Erythroblast (primary cell): ENCODE measurements around the gene ALKBH5.
A peak's percentile ranks its signal among the peaks of the same experiment; 100 is the strongest.

Source experiments
- DNase-seq, 2 experiments: peaks; one replicate each; lab custom pipeline; 2025; lab: John Stamatoyannopoulos, UW
- GATA1 ChIP-seq: IDR thresholded peaks from 2 replicates; pipeline ENCODE4 v1.6.1; 2011; ENCODE audit warnings: low read depth, mild to moderate bottlenecking, control low read depth, low read length, moderate library complexity
- POLR2A ChIP-seq: IDR thresholded peaks from 2 replicates; pipeline ENCODE4 v1.6.1; 2011; ENCODE audit warnings: mild to moderate bottlenecking, low read length

ALKBH5 gene

DNA sequence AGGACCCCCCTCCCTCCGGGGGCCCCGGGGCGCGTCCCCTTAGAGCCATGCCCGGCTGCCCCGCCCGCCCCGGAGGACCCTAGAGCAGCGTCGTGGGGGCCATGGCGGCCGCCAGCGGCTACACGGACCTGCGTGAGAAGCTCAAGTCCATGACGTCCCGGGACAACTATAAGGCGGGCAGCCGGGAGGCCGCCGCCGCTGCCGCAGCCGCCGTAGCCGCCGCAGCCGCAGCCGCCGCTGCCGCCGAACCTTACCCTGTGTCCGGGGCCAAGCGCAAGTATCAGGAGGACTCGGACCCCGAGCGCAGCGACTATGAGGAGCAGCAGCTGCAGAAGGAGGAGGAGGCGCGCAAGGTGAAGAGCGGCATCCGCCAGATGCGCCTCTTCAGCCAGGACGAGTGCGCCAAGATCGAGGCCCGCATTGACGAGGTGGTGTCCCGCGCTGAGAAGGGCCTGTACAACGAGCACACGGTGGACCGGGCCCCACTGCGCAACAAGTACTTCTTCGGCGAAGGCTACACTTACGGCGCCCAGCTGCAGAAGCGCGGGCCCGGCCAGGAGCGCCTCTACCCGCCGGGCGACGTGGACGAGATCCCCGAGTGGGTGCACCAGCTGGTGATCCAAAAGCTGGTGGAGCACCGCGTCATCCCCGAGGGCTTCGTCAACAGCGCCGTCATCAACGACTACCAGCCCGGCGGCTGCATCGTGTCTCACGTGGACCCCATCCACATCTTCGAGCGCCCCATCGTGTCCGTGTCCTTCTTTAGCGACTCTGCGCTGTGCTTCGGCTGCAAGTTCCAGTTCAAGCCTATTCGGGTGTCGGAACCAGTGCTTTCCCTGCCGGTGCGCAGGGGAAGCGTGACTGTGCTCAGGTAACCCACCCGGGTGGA lies 759 bp downstream of the ALKBH5 start:
- TF ChIP-seq POLR2A = no peak
- no peak for TF ChIP-seq GATA1
- DNase-seq = peak; percentile 80 to 82

DNA sequence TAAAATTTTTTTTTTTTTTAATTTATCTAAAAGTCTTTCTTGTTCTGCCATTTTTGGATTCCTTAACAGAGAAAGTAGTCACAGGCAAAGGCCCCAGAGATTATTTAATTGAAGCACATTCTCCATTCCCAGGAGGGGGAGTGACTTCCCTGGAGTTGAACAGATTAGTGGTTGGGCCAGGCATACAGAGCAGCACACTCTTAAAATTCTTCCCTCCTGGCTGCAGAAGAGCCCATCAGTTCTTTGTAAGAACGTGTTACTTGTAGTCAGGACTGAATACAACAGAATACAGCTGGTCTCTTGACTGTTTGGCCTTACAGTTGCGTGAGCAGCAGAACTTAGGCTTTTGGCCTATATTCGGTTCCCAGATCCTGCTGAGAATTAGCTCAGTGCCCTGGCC lies 1.8 kb downstream of the ALKBH5 start:
- peak; percentile 28 to 41 for DNase-seq

DNA sequence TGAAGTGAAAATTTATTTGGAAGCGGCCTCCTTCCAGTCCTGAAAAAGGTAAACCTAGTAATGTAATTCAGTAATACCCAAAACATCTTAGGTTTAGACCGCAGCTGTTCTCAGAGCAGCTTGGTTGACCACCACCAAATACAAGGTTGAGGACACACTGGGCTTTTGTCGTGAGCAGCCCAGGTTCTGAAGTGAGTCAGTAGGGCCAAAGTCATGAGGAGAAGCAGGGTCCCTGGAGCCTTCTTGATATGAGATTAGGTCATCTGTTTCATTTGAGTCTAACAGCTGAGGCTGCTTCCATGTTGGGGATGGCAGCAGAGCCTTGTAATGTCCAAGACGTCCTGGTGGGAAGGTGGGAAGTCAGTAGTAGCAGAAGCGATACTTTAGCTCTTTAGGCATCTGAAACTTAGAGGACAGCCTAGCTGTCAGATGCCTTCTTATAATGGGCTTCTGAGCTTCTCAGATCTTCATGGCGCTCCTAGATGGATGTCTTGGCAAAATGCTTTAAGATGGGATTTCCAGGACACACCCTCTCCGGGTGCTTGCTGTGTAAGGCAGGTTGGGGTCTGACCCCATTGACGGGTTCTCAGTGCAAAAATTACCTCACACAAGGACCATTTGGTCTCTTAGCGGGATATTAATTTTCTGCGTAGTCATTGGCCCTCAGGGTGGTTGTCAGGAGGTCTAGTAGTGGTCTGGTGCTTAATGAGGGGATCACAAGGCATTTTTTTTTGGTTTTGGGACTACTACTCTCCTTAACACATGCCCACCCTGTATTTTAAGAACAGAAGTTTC lies 2.4 kb downstream of the ALKBH5 start:
- TF ChIP-seq POLR2A (no peak), GATA1 (no peak)
- DNase-seq = peak; percentile 39 to 54

More for the DNA sequence above, 1.8 kb downstream of the ALKBH5 start:
- TF ChIP-seq POLR2A (no peak), GATA1 (no peak)

DNA sequence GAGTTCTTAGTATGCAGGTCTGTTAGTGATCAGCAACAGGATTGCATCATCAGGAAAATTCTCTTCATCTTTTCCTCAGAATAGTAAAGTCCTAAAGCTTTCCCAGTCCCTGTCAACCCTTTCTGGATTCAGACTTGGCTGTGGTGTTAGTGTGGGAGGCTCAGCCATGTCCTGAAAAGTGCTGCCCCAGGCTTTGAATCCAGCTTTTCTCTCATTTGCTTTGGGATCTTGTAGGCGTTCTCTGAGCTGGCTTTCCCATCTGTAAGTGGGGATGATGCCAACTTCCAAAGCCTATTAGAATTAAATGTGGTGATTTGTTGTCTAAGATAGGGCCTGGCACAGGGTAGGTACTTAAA lies 3.0 kb downstream of the ALKBH5 start:
- DNase-seq = peak in 1 of 2 experiments; percentile 28
- TF ChIP-seq POLR2A = no peak
- no peak for TF ChIP-seq GATA1

DNA sequence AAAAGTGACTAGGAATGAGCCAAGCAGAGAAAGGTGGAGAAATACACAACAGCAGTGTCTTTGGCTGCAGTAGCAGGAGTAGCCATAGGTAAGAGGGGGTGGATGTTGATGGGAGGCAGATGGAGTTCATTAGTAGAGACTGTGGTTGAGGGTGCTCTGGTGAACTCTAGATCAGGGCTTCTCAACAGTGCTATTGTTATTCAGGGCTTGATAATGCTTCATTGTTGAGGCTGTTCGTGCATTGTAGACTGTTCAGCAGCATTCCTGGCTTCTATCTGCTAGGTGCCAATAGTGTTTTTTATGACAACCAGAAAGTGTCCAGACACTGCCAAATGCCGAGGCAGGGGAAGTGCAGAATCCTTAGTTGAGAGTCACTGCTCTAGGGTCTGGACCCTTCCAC lies 3.6 kb downstream of the ALKBH5 start:
- no peak for TF ChIP-seq POLR2A
- no peak for DNase-seq

DNA sequence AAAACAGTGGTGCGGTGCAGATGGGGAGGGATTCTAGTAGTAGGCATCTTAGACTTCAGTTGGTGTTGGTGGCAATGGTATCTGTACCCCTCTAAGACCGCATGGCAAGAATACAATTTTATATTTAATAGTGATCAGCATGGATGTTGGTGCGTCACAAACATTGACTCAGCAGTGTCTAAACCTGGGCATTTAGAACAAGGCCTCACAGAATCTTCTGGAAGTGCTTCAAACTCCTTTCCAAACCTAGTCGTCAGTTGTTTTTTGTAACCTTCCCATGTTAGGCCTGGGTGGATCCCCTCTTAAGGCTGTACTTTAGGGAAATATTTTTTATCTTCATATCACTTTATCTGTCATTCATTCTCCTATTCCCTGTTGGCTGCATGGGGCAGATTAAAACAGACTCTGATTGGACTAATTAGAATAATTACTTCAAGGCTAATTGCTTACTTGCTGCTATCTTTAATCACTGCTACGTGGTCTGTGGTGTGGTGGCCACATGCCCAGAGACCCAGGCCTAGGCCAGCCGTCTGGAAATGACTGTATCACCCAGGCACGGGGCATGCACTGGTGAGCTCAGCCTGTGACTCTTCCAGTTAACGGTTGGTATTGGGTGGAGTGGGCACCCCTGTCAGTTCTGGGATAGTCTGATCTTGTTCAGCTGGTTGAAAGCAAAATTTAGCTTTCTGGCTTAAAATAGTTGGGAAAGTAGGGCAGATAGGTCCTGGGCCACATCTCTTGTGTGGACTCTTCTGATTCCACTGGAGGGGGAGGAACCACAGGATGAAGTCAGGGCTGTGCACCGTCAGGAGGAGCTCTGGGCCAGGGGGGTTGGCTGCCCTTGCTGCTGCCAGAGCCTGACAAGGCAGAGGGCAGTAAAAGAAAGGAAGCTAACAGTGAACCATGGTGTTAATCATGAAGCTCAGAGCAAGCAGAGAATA lies 4.5 kb downstream of the ALKBH5 start:
- TF ChIP-seq GATA1 (no peak), POLR2A (no peak)
- DNase-seq = peak; percentile 54 to 71

DNA sequence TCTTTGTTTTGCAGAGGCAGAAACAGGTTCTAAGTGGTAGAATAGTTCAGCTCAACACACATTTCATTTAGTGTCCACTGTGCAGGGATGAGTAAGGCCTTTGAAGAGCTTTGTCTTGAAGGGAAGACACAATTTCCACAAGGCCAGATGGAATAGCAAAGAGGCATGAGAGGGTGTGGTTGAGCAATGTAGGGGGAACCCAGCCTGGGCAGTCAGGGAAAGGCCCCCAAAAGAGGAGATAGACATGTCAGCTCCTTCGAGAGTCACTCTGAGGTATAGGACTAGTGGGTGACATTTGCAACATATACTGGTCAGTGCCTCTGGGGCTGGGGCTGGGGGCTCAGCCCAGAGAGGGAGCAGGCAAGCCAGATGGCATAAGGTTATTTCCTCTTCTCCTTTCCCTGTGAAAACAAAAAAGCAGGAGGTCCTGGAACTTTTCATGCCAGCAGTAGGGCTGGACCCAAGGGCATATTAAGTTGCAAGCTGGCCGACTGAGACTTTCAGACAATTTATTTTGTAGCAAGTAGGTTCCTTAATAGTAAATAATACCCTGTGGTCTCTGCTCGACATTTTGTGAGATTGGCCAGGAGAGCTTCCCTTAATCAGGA lies 7.1 kb downstream of the ALKBH5 start:
- TF ChIP-seq GATA1 (no peak), POLR2A (no peak)

DNA sequence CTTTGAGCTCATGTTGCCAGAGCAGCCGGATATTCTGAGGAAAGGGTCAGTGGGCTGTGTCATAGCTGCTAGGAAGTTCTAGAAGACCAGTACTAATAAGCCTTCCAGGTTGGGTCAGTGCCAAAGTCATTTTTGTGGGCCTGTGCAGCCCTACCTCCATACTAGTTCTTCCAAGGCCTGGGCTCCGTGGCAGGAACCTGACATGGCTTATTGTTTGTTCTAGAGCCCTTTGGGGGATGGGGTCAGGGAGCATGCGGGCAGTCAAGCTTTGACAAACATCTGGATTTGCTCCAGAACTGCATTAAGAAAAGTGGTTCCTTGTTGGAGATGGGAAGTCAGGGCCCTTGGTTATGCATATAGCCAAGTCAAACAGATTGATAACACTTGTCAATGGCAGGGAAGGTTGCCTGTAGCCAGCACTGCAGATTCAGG lies 7.6 kb downstream of the ALKBH5 start:
- DNase-seq = no peak
- TF ChIP-seq POLR2A = no peak
- no peak for TF ChIP-seq GATA1

More for the DNA sequence above, 7.1 kb downstream of the ALKBH5 start:
- DNase-seq = no peak

DNA sequence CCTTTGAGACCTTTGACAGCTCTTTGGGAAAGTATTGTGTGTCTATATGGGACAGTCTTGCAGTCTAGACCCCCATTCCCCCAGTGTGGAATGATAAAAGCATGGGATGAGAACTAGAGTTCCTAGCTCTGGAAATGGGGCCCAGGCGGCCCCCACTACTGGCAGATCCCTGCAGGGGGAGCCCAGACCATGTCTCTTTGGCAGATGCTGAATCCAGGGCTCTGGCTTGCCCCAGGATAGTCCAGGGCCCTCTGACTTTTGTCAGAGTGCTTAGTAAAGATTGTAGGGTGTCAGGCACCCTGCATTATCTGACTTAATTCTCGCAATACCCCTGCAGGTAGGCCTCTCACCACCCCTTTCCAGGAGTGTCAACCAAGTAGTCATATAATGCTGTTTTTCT lies 8.3 kb downstream of the ALKBH5 start:
- DNase-seq = peak in 1 of 2 experiments; percentile 23
- no peak for TF ChIP-seq POLR2A
- no peak for TF ChIP-seq GATA1

DNA sequence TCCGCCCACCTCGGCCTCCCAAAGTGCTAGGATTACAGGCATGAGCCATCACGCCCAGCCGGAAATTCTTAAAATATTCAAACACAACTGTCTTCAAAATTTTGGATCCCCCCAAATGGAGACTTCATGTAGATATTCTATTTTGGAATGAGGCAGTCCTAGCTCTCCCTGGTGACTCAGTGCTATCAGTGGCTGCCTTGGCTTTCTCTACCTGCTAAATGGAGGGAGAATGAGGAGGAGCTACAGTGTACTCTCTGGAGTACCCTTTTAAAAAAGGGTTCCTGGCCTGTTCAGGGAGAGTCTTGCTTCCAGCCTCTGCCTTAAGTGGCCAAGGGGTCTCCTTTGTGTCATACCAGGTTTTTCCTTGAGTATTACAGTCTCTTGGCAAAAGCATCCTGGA lies 10.8 kb downstream of the ALKBH5 start:
- no peak for DNase-seq
- no peak for TF ChIP-seq POLR2A
- no peak for TF ChIP-seq GATA1

DNA sequence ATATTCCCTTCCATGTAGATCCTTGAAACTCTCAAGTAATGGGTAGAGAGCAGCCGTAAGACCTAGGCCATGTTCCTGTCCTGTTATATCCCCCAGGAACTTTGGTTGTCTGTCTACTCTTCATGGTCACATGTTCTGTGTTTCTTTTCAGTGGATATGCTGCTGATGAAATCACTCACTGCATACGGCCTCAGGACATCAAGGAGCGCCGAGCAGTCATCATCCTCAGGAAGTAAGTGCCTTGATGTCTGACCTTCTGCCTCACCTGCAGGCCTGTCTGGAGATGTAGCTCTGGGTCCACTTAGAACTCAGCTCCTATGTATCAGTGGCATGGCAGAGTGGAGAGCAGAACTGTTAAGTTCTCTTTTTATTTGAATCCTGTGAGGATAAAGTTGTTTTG lies 11.2 kb downstream of the ALKBH5 start:
- no peak for DNase-seq
- TF ChIP-seq POLR2A (no peak), GATA1 (no peak)

DNA sequence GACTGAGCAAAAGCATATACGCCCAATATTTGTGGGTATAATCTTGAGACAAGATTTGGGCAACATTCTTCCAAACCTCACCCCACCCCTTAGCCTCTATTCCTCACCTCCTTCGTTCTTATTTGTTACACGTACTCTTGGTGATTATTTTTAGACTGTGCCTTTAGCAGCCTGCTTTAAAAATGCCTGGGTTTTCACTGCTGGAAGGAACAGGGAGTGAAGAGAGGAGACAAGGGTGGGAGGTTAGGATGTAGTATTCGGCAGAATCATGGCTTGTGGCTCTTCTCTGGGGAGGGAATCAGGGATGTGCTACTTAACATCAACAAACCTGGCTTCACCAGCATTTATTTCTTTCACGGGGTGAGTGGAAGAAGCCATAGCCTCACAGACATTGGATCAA lies 11.6 kb downstream of the ALKBH5 start:
- TF ChIP-seq GATA1 (no peak), POLR2A (no peak)
- DNase-seq = no peak

DNA sequence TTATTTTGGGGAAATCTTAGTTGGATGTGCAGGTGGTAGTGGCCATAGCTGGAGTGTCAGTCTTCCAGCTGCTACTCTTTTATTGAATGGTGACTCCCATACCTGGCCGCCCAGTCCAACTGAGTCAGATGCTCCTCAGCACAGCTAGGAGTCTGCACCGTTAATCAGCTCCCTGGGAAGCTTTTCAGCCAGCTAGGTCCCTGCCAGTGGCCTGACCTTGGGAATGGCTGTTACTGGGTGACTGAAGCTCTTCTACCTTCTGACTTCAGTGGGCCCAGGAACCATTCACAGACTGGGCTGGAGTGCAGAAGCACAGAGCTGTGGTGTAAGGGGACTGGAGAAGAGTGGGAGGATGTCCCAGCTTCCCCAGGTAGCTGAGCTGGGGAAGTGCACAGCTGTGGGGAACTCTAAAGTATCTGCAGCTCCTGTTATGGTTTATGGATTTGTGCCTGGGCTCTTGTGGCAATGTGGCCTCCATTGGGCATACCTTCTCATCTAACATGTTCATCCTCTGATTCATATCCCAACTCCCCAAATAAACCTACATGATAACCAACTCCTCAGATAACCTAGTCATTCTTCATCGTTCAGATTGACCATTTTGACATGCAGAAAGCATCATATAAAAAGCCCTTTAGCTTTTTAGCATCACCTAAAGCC lies 14.0 kb downstream of the ALKBH5 start:
- TF ChIP-seq GATA1 = no peak
- TF ChIP-seq POLR2A = no peak
- no peak for DNase-seq
